SIG-M5 (cell line): ENCODE results near the gene KRABD2.
"Not testable (repeated sequence)": the region's sequence is repeated elsewhere in the genome, so short reads cannot be mapped to it uniquely, and the experiment has no call there.

Experiments
- DNase-seq: peaks from one replicate; lab custom pipeline; 2025; lab: John Stamatoyannopoulos, UW

KRABD2 gene

GRCh38 chr17:8392674-8393469 lies 16.4 kb upstream of the KRABD2 start:
- no peak for DNase-seq

- no peak for DNase-seq
These were observed 15.8 kb upstream of the KRABD2 start for GRCh38 chr17:8392274-8392673.

- no peak for DNase-seq
These were observed 15.2 kb upstream of the KRABD2 start for GRCh38 chr17:8391711-8392110.

- no peak for DNase-seq
These were observed 11.6 kb upstream of the KRABD2 start for GRCh38 chr17:8387914-8388651.

- no peak for DNase-seq
These were observed 10.3 kb upstream of the KRABD2 start for GRCh38 chr17:8386841-8387240.

- DNase-seq, result no peak
These were observed 8.4 kb upstream of the KRABD2 start for GRCh38 chr17:8384801-8385378.

- DNase-seq, result peak; percentile 84
These were observed 6.8 kb upstream of the KRABD2 start, which contains the start of gene RPL26 for GRCh38 chr17:8383143-8383822. Gene RPL26 (minus strand): TSS chr17:8383193. CDS start chr17:8382310, 883 bp downstream.

- DNase-seq, result no peak
These were observed 6.3 kb upstream of the KRABD2 start for GRCh38 chr17:8382880-8383142.

GRCh38 chr17:8382052-8382879 lies 5.8 kb upstream of the KRABD2 start:
- DNase-seq, result no peak

- DNase-seq, result no peak
These were observed 3.5 kb upstream of the KRABD2 start for GRCh38 chr17:8380049-8380448.

GRCh38 chr17:8378117-8378516 lies 1.6 kb upstream of the KRABD2 start:
- not testable (repeated sequence) for DNase-seq

GRCh38 chr17:8377422-8377821 lies 918 bp upstream of the KRABD2 start:
- DNase-seq, result no peak

- no peak for DNase-seq
These were observed 705 bp downstream of the KRABD2 start for GRCh38 chr17:8375738-8376259.

GRCh38 chr17:8373856-8374255 lies 2.6 kb downstream of the KRABD2 start:
- not testable (repeated sequence) for DNase-seq

- no peak for DNase-seq
These were observed 4.1 kb downstream of the KRABD2 start for GRCh38 chr17:8372422-8372821.

- no peak for DNase-seq
These were observed 4.7 kb downstream of the KRABD2 start for GRCh38 chr17:8371786-8372185.

- no peak for DNase-seq
These were observed 6.6 kb downstream of the KRABD2 start for GRCh38 chr17:8369944-8370343.

GRCh38 chr17:8368193-8368592 lies 8.3 kb downstream of the KRABD2 start:
- no peak for DNase-seq

- no peak for DNase-seq
These were observed 10.3 kb downstream of the KRABD2 start for GRCh38 chr17:8366231-8366630.

GRCh38 chr17:8365143-8365542 lies 11.4 kb downstream of the KRABD2 start:
- no peak for DNase-seq

GRCh38 chr17:8362651-8363332 lies 13.7 kb downstream of the KRABD2 start:
- DNase-seq, result no peak
